ENCODE measurements around the gene IL4R.

DNA sequence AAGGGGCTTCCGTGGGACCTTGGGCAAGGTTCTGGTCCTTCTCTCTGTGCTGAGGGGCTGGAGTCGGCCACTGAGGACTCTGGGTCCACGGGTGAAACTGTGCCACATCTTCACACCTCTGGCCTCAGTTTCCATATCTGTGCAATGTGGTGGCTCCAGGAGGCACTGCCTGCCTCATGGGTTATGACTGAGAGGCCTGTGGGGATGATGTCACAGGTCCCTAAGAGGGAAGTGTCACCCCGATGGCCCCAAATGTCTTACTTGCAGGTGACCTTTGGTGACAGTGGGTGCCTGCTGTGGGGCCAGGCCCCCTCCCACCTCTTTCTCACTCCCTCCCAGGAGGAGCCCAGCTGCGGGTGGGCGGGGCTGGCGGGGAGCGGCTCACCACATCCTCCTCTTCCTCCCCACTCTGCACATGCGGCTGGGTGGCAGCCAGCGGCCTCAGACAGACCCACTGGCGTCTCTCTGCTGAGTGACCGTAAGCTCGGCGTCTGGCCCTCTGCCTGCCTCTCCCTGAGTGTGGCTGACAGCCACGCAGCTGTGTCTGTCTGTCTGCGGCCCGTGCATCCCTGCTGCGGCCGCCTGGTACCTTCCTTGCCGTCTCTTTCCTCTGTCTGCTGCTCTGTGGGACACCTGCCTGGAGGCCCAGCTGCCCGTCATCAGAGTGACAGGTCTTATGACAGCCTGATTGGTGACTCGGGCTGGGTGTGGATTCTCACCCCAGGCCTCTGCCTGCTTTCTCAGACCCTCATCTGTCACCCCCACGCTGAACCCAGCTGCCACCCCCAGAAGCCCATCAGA, 88.2 kb downstream of the IL4R start, which contains the start of gene IL21R:
- TF ChIP-seq CTCF (IDR thresholded peaks at IDR 0.05) (no peak), POLR2A (IDR thresholded peaks at IDR 0.05) (no peak)

All from testis (tissue), 2 donors.